HepG2 (cell line): ENCODE measurements around the gene EPB41L4A. TPM values are rescaled to one million over a fixed set of nuclear protein-coding genes. Genes with fewer than 3 reads are reported as not detected.

ENCODE experiments used
- ATAC-seq: fragments of 200-7000 bp; cut with Tn5 transposase; 3 replicates; pipeline ENCODE4 v1.9.1; 2020; ENCODE audit warnings: mild to moderate bottlenecking, moderate library complexity
- BruUV-seq: library from RNA; stranded (reverse); fragments of 400-500 nt; replicated peaks from 2 replicates; lab custom pipeline; 2021; lab: Mats Ljungman, UMichigan
- CTCF ChIA-PET: fragments of 300-600 bp; formaldehyde crosslinking; extraction: SDS; loops from one replicate; lab custom pipeline; 2021; ENCODE audit warnings: low total read pairs, inconsistent platforms, low intra/inter-chr PET ratio; lab: Yijun Ruan, JAX
- POLR2A ChIA-PET: fragments of 350-600 bp; sonication (Branson Sonifier 250); formaldehyde crosslinking; loops from one replicate; lab custom pipeline; 2020; ENCODE audit warnings: antibody characterized with exemption, inconsistent platforms; lab: Yijun Ruan, JAX
- DNase-seq: peaks from one replicate; pipeline ENCODE4 v3.0.0-alpha.2; 2015; ENCODE audit warnings: low spot score
- FAIRE-seq: peaks from 3 replicates; lab custom pipeline; 2011; peaks lifted over from hg19 to GRCh38; lab: Jason Lieb, UNC
- H2AFZ ChIP-seq: one replicate; pipeline ENCODE4 v1.6.1; 2011; ENCODE audit warnings: low read length, inconsistent platforms
- H3K27ac ChIP-seq: fragments of 300-600 bp; 3 replicates; pipeline ENCODE4 v1.8.0; 2011; ENCODE audit warnings: mixed run types, mild to moderate bottlenecking, mixed read lengths, low read length, inconsistent platforms; ENCODE audit not compliant: insufficient read depth; ENCODE audit errors: extremely low read length
- H3K27me3 ChIP-seq, 2 experiments: fragments of 200-600 bp in 1 of 2; 2 replicates in 1 of 2; 3 replicates in 1 of 2; pipeline versions ENCODE4 v1.6.0 to v1.8.0; 2011; ENCODE audit warnings: low read length in 2 of 2, mild to moderate bottlenecking in 2 of 2, moderate library complexity in 2 of 2, inconsistent platforms in 1 of 2; ENCODE audit not compliant: insufficient read depth in 2 of 2, control insufficient read depth in 1 of 2
- H3K36me3 ChIP-seq, 2 experiments: fragments of 200-600 bp in 1 of 2; replicated peaks in 1 of 2; 2 replicates in 1 of 2; 3 replicates in 1 of 2; pipeline versions ENCODE4 v1.5.1 to v1.8.0; 2011; ENCODE audit warnings: low read length in 2 of 2, inconsistent platforms in 1 of 2; ENCODE audit not compliant: insufficient read depth in 2 of 2, control insufficient read depth in 1 of 2
- H3K4me1 ChIP-seq: 2 replicates; pipeline ENCODE4 v1.5.1; 2012; ENCODE audit warnings: low read length, inconsistent platforms; ENCODE audit not compliant: insufficient read depth
- H3K4me2 ChIP-seq: 2 replicates; pipeline ENCODE4 v1.6.0; 2011; ENCODE audit warnings: low read depth, low read length, inconsistent platforms
- H3K4me3 ChIP-seq, 3 experiments: fragments of 200-600 bp in 1 of 3; sonication (generic), shearing (Covaris generic) in 1 of 3; replicated peaks in 1 of 3; 2 replicates each; pipeline ENCODE4 v1.5.1; 2011 to 2016; ENCODE audit warnings: low read length in 3 of 3, inconsistent platforms in 2 of 3, low read depth in 2 of 3, mild to moderate bottlenecking in 2 of 3, control low read depth in 1 of 3, mixed read lengths in 1 of 3; ENCODE audit not compliant: insufficient read depth in 1 of 3
- H3K79me2 ChIP-seq: one replicate; pipeline ENCODE4 v1.6.1; 2011; ENCODE audit warnings: low read length, inconsistent platforms; ENCODE audit not compliant: insufficient read depth
- H3K9ac ChIP-seq: 2 replicates; pipeline ENCODE4 v1.6.0; 2011; ENCODE audit warnings: mild to moderate bottlenecking, low read depth, low read length, inconsistent platforms; ENCODE audit not compliant: insufficient read depth
- H3K9me3 ChIP-seq: 2 replicates; pipeline ENCODE4 v1.5.1; 2012; ENCODE audit warnings: mild to moderate bottlenecking, low read length
- H4K20me1 ChIP-seq: 2 replicates; pipeline ENCODE4 v1.6.0; 2011; ENCODE audit warnings: inconsistent platforms, mild to moderate bottlenecking, low read length, moderate library complexity; ENCODE audit not compliant: insufficient read depth
- AGO1 ChIP-seq: fragments of 200-400 bp; formaldehyde crosslinking; IDR thresholded peaks from 2 replicates; pipeline ENCODE4 v1.6.1; 2017; ENCODE audit warnings: mild to moderate bottlenecking, low read depth, low read length, moderate library complexity; ENCODE audit not compliant: poor library complexity, severe bottlenecking
- BHLHE40 ChIP-seq: IDR thresholded peaks from 2 replicates; pipeline ENCODE4 v1.6.1; 2011; ENCODE audit warnings: low read length, improper control_type of control experiment
- CCDC6 ChIP-seq: sonication (generic); formaldehyde crosslinking; IDR thresholded peaks from 2 replicates; pipeline ENCODE4 v1.8.1; 2022; ENCODE audit warnings: mild to moderate bottlenecking, missing genetic modification reagents, moderate library complexity
- ISX ChIP-seq: sonication (generic); formaldehyde crosslinking; conservative IDR thresholded peaks from 2 replicates; pipeline ENCODE4 v1.5.0; 2020; ENCODE audit warnings: missing genetic modification reagents
- MAF1 ChIP-seq: sonication (generic); formaldehyde crosslinking; IDR thresholded peaks from 2 replicates; pipeline ENCODE4 v1.5.0; 2020; ENCODE audit warnings: missing genetic modification reagents, borderline replicate concordance
- MZF1 ChIP-seq: sonication (generic); formaldehyde crosslinking; IDR thresholded peaks from 2 replicates; pipeline ENCODE4 v1.8.1; 2023; ENCODE audit warnings: mild to moderate bottlenecking, missing genetic modification reagents, borderline replicate concordance
- ONECUT2 ChIP-seq: sonication (generic); formaldehyde crosslinking; IDR thresholded peaks from 2 replicates; pipeline ENCODE4 v1.4.0; 2020; ENCODE audit warnings: missing genetic modification reagents
- RBFOX2 ChIP-seq: fragments of 200-400 bp; formaldehyde crosslinking; IDR thresholded peaks from 2 replicates; pipeline ENCODE4 v1.6.1; 2017; ENCODE audit warnings: low read depth, mild to moderate bottlenecking, low read length
- SIN3A ChIP-seq: IDR thresholded peaks from 2 replicates; pipeline ENCODE4 v1.6.1; 2011; ENCODE audit warnings: low read depth, mild to moderate bottlenecking, control low read depth, low read length, borderline replicate concordance
- YEATS2 ChIP-seq: sonication (generic); formaldehyde crosslinking; IDR thresholded peaks from 2 replicates; pipeline ENCODE4 v1.4.0; 2020; ENCODE audit warnings: missing genetic modification reagents, borderline replicate concordance
- ZFY ChIP-seq: sonication (generic); formaldehyde crosslinking; IDR thresholded peaks from 2 replicates; pipeline ENCODE4 v1.4.0; 2020; ENCODE audit warnings: missing genetic modification reagents
- ZNF34 ChIP-seq: sonication (generic); formaldehyde crosslinking; IDR thresholded peaks from 2 replicates; pipeline ENCODE4 v1.4.0; 2020; ENCODE audit warnings: mild to moderate bottlenecking, missing genetic modification reagents, borderline replicate concordance
- ZNF431 ChIP-seq: sonication (generic); formaldehyde crosslinking; IDR thresholded peaks from 2 replicates; pipeline ENCODE4 v1.9.0; 2022; ENCODE audit warnings: missing genetic modification reagents, low read depth, mild to moderate bottlenecking, borderline replicate concordance
- ZNF468 ChIP-seq: sonication (generic); formaldehyde crosslinking; IDR thresholded peaks from 2 replicates; pipeline ENCODE4 v1.8.0; 2022; ENCODE audit warnings: mild to moderate bottlenecking, moderate library complexity, missing genetic modification reagents
- WGBS: methylation state at CpG from one replicate; pipeline ENCODE4 v1.1.6; 2017; ENCODE audit warnings: low lambda C conversion rate; 5-methylcytosine and 5-hydroxymethylcytosine counted together
- in situ Hi-C: cut with HindIII; loops from 2 replicates; pipeline ENCODE4 v1.10.0; 2017; ENCODE audit warnings: low pct_unique_long_range_greater_than_20kb; ENCODE audit not compliant: extremely low pct_ligation_motif_present
- intact Hi-C: fragments of 100-400 bp; cut with micrococcal nuclease; formaldehyde crosslinking; loops from one replicate; pipeline ENCODE4 v1.10.0; 2022; ENCODE audit not compliant: unreplicated experiment
- polyA plus RNA-seq, 8 experiments: library from polyadenylated mRNA; depleted of rRNA in 3 of 8; stranded (reverse) in 7 of 8; unstranded in 1 of 8; fragments of >200 nt; fragmentation: Illumina TruSeq in 4 of 8; extraction: Trizol in 4 of 8; gene quantifications; 2 replicates each; pipeline versions ENCODE4 v1.2.1 to v1.2.3, GENCODE V29; 2011 to 2016; ENCODE audit warnings: low read depth in 4 of 8, missing spikeins in 1 of 8, mixed read lengths in 1 of 8; ENCODE audit not compliant: insufficient read depth in 1 of 8
- total RNA-seq, 5 experiments: library from RNA; depleted of rRNA; stranded (reverse); fragments of >200 nt; fragmentation: Illumina TruSeq; extraction: Trizol; gene quantifications; 2 replicates each; pipeline ENCODE4 v1.2.3, GENCODE V29; 2016; ENCODE audit warnings: low read depth in 1 of 5
- TF ChIP-seq, protein P1 (sequence below): sonication (generic); formaldehyde crosslinking; IDR thresholded peaks from 2 replicates; pipeline ENCODE4 v1.5.0; 2020; ENCODE audit warnings: missing genetic modification reagents
- TF ChIP-seq, protein P2 (sequence below): sonication (generic); formaldehyde crosslinking; IDR thresholded peaks from 2 replicates; pipeline ENCODE4 v1.5.1; 2020; ENCODE audit warnings: missing genetic modification reagents, mild to moderate bottlenecking, borderline replicate concordance
- TF ChIP-seq, protein P3 (sequence below): sonication (generic); formaldehyde crosslinking; IDR thresholded peaks from 2 replicates; pipeline ENCODE4 v1.5.1; 2020; ENCODE audit warnings: mild to moderate bottlenecking, moderate library complexity, missing genetic modification reagents
- TF ChIP-seq, protein P4 (sequence below): IDR thresholded peaks from 2 replicates; pipeline ENCODE4 v1.6.1; 2016

The EPB41L4A gene
- total and polyA plus RNA-seq, 2 of the 13 experiments (the other 11 are each of a cell fraction or from before 2014, with no cell fraction given): 0.07 TPM; not detected in 1

DNA sequence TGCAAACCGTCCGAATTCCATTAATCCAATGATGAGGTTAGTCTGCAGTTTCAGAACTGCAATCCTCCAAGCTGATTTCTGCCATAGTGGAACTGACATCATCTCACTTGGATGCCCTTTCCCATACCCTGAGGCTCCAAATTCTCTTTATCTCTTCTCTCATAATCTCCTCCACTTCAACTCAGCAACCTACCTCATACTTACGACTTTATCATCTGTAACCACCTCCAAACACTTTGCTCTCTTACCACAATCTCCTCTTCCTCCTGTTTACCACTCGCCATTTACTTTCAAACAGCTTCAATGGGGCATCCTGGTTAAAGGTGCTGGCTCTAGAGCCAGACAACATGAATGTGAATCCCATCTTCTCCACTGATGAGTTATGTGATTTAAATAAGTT lies 223.2 kb downstream of the EPB41L4A start:
- Histone ChIP-seq H3K36me3 (no peaks in the 10 kb centered on the region), H3K4me1 (no peaks in the 10 kb centered on the region), H3K9me3 (no peaks in the 10 kb centered on the region), H3K4me3 (no peak overlapping the region), H3K27ac (no peak overlapping the region), H3K27me3 (peaks cover 0 to 23% of the 10 kb centered on the region in 2 experiments; a peak in 2 of 5 replicates), H2AFZ (no peak overlapping the region), H4K20me1 (no peaks in the 10 kb centered on the region), H3K79me2 (no peaks in the 10 kb centered on the region), H3K9ac (no peak overlapping the region), H3K4me2 (no peak overlapping the region)
- TF ChIP-seq ONECUT2 (no peak), ZNF34 (CRISPR knock-in tag) (no peak), SIN3A (no peak), MZF1 (no peak), ZNF431 (no peak), RBFOX2 (no peak)
- TF ChIP-seq, protein P1, sequence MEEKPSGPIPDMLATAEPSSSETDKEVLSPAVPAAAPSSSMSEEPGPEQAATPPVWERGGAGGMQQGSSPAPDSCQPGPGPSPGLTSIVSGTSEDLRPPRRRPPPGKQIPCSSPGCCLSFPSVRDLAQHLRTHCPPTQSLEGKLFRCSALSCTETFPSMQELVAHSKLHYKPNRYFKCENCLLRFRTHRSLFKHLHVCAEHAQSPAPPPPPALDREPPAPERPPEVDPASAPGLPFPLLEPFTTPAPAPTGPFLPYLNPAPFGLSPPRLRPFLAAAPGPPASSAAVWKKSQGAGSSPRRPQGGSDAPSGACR (CRISPR knock-in tag): no peak
- ChIA-PET CTCF (no interaction called here), POLR2A (no interaction called here)
- FAIRE-seq (no peak), ATAC-seq (no peak), DNase-seq (no peak)
- 4% methylated on average over 4 of the region's 4 CpGs for WGBS
- BruUV-seq: no TSS peak
- in situ Hi-C loops: no loop called here
- intact Hi-C loops: no loop called here

DNA sequence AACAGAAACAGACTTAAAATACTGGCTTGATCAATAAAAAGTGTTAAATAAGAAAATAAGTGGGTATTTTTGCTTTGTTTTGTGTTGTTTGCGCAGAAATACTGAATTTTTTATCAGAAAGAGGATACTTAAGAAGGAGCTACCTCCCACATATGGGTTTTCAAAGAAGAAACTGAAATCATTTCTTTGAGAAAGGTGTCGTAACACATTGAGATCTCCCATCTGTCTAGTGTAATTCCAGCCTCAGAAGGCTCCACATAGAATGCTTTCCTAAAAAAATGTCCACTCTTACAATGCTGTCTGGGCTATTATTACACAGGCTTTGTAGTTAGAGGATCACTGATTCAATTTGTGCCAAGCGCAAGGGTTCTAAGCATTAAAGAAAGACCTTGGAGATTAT lies 226.2 kb downstream of the EPB41L4A start:
- in situ Hi-C loops: no loop called here
- no peak overlapping the region for H3K4me2 ChIP-seq
- no peaks in the 10 kb centered on the region for H3K36me3 ChIP-seq
- no peaks in the 10 kb centered on the region for H3K9me3 ChIP-seq
- H3K9ac ChIP-seq: no peak overlapping the region
- whole genome bisulfite sequencing: 51% methylated on average over 3 of the region's 3 CpGs
- ATAC-seq (no peak), DNase-seq (no peak), FAIRE-seq (no peak)
- no peak overlapping the region for H2AFZ ChIP-seq
- H3K4me1 ChIP-seq: no peaks in the 10 kb centered on the region
- no peaks in the 10 kb centered on the region for H4K20me1 ChIP-seq
- no peak overlapping the region for H3K4me3 ChIP-seq
- CTCF ChIA-PET: no interaction called here
- no TSS peak for BruUV-seq
- intact Hi-C loops: no loop called here
- H3K27me3 ChIP-seq: peaks cover 0 to 23% of the 10 kb centered on the region in 2 experiments; a peak in 2 of 5 replicates
- no peak overlapping the region for H3K27ac ChIP-seq
- no peaks in the 10 kb centered on the region for H3K79me2 ChIP-seq
- POLR2A ChIA-PET: no interaction called here
- TF ChIP-seq, protein P2, sequence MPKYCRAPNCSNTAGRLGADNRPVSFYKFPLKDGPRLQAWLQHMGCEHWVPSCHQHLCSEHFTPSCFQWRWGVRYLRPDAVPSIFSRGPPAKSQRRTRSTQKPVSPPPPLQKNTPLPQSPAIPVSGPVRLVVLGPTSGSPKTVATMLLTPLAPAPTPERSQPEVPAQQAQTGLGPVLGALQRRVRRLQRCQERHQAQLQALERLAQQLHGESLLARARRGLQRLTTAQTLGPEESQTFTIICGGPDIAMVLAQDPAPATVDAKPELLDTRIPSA (CRISPR knock-in tag): no peak
- TF ChIP-seq ZFY (no peak), YEATS2 (CRISPR knock-in tag) (no peak), AGO1 (no peak), ISX (CRISPR knock-in tag) (no peak), BHLHE40 (no peak), ZNF468 (no peak), CCDC6 (CRISPR knock-in tag) (no peak), MAF1 (no peak)
- TF ChIP-seq, protein P3, sequence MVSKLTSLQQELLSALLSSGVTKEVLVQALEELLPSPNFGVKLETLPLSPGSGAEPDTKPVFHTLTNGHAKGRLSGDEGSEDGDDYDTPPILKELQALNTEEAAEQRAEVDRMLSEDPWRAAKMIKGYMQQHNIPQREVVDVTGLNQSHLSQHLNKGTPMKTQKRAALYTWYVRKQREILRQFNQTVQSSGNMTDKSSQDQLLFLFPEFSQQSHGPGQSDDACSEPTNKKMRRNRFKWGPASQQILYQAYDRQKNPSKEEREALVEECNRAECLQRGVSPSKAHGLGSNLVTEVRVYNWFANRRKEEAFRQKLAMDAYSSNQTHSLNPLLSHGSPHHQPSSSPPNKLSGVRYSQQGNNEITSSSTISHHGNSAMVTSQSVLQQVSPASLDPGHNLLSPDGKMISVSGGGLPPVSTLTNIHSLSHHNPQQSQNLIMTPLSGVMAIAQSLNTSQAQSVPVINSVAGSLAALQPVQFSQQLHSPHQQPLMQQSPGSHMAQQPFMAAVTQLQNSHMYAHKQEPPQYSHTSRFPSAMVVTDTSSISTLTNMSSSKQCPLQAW (CRISPR knock-in tag): no peak
- TF ChIP-seq, protein P4, sequence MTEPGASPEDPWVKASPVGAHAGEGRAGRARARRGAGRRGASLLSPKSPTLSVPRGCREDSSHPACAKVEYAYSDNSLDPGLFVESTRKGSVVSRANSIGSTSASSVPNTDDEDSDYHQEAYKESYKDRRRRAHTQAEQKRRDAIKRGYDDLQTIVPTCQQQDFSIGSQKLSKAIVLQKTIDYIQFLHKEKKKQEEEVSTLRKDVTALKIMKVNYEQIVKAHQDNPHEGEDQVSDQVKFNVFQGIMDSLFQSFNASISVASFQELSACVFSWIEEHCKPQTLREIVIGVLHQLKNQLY (CRISPR knock-in tag): no peak
